Gastroesophageal sphincter (tissue), 4 donors: Measurements from ENCODE around the gene SCD5. TPM values are rescaled to one million over a fixed set of nuclear protein-coding genes. Genes with fewer than 3 reads are reported as not detected.

Experiments used
- ATAC-seq: fragments of 150-250 bp; one replicate; pipeline ENCODE4 v1.9.1; 2016; ENCODE audit warnings: mild to moderate bottlenecking, moderate library complexity
- H3K27ac ChIP-seq, 4 donors: fragments of 200-600 bp; sonication (generic) in 3 of 4; 1 replicate in 3 of 4; 2 replicates in 1 of 4; pipeline ENCODE4 v1.5.1; 2016 to 2019
- H3K27me3 ChIP-seq: fragments of 200-600 bp; sonication (generic); one replicate; pipeline ENCODE4 v1.5.1; 2019
- H3K36me3 ChIP-seq, 2 donors: fragments of 200-600 bp; sonication (generic); one replicate each; pipeline ENCODE4 v1.5.1; 2019; ENCODE audit warnings: control low read depth in 1 of 2
- H3K4me1 ChIP-seq, 3 donors: fragments of 200-600 bp; sonication (generic); 1 replicate in 2 of 3; 2 replicates in 1 of 3; pipeline ENCODE4 v1.5.1; 2016 to 2019; ENCODE audit warnings: control low read depth in 2 of 3
- H3K4me3 ChIP-seq, 2 donors: fragments of 200-600 bp; sonication (generic); one replicate each; pipeline ENCODE4 v1.5.1; 2019; ENCODE audit warnings: mild to moderate bottlenecking in 1 of 2, moderate library complexity in 1 of 2
- H3K9me3 ChIP-seq, 3 donors: fragments of 200-600 bp; sonication (generic); one replicate each; pipeline ENCODE4 v1.5.1; 2017 to 2019; ENCODE audit warnings: control low read depth in 2 of 3
- CTCF ChIP-seq, 4 experiments: fragments of 200-600 bp in 2 of 4; fragments of 450-650 bp in 2 of 4; sonication (generic) in 1 of 4; IDR thresholded peaks; one replicate each; pipeline ENCODE4 v1.5.1; 2017 to 2019; ENCODE audit warnings: antibody characterized with exemption in 4 of 4, mild to moderate bottlenecking in 2 of 4, moderate library complexity in 2 of 4
- EP300 ChIP-seq: sonication (generic); formaldehyde crosslinking; IDR thresholded peaks from one replicate; pipeline ENCODE4 v1.6.1; 2017; ENCODE audit warnings: antibody characterized with exemption, mild to moderate bottlenecking
- POLR2A ChIP-seq, 2 donors: fragments of 450-650 bp; IDR thresholded peaks; one replicate each; pipeline ENCODE4 v1.6.1; 2017; ENCODE audit warnings: antibody characterized with exemption in 2 of 2, mild to moderate bottlenecking in 2 of 2, moderate library complexity in 1 of 2
- POLR2AphosphoS5 ChIP-seq: sonication (generic); formaldehyde crosslinking; IDR thresholded peaks from one replicate; pipeline ENCODE4 v1.6.1; 2017; ENCODE audit warnings: antibody characterized with exemption
- WGBS, 2 donors: methylation state at CpG; one replicate each; pipeline ENCODE4 v1.1.5; 2018; ENCODE audit warnings: low coverage in 1 of 2; 5-methylcytosine and 5-hydroxymethylcytosine counted together
- total RNA-seq, 4 donors: library from RNA; depleted of rRNA; stranded (reverse); fragments of >200 nt; gene quantifications; one replicate each; pipeline ENCODE4 v1.1.0, GENCODE V29; 2016

The SCD5 gene
- total RNA-seq, 4 donors from 2014 or later = 15.5 to 21.8 (median 20.3) TPM

- no peaks in the 10 kb centered on the region for H3K9me3 ChIP-seq
- ATAC-seq = no peak
- H3K4me3 ChIP-seq = no peak overlapping the region
- 72 to 81% methylated on average over 5 of the region's 5 CpGs for WGBS, 2 donors
- H3K27ac ChIP-seq = no peak overlapping the region
- TF ChIP-seq EP300 = no peak
- no peak for TF ChIP-seq POLR2A (IDR thresholded peaks at IDR 0.05)
- no peak for TF ChIP-seq CTCF (IDR thresholded peaks at IDR 0.05)
- no peak for TF ChIP-seq POLR2AphosphoS5
- no peaks in the 10 kb centered on the region for H3K4me1 ChIP-seq
- H3K27me3 ChIP-seq = no peaks in the 10 kb centered on the region
- peaks cover 0 to 47% of the 10 kb centered on the region in 2 donors for H3K36me3 ChIP-seq
These were observed 121.3 kb downstream of the SCD5 start for GRCh38 chr4:82677327-82677726.

- Histone ChIP-seq H3K36me3 (no peaks in the 10 kb centered on the region), H3K27ac (no peak overlapping the region), H3K27me3 (no peaks in the 10 kb centered on the region), H3K4me1 (peaks cover 0 to 6% (median 0%) of the 10 kb centered on the region in 3 donors), H3K9me3 (no peaks in the 10 kb centered on the region), H3K4me3 (no peak overlapping the region)
- TF ChIP-seq EP300 (no peak), POLR2A (IDR thresholded peaks at IDR 0.05) (no peak), CTCF (IDR thresholded peaks at IDR 0.05) (no peak), POLR2AphosphoS5 (no peak)
- no peak for ATAC-seq
- WGBS, 2 donors = 72 to 82% methylated on average over 2 of the region's 2 CpGs
These were observed 130.7 kb downstream of the SCD5 start for GRCh38 chr4:82667761-82668480.

- no peak for TF ChIP-seq POLR2A (IDR thresholded peaks at IDR 0.05)
- no peak for ATAC-seq
- Histone ChIP-seq H3K4me1 (peaks cover 0 to 6% (median 0%) of the 10 kb centered on the region in 3 donors), H3K4me3 (no peak overlapping the region), H3K27me3 (no peaks in the 10 kb centered on the region), H3K36me3 (no peaks in the 10 kb centered on the region), H3K9me3 (no peaks in the 10 kb centered on the region), H3K27ac (no peak overlapping the region)
- 92 to 100% methylated on average over 5 of the region's 5 CpGs for WGBS, 2 donors
These were observed 131.5 kb downstream of the SCD5 start for GRCh38 chr4:82666970-82667665.

- WGBS, 2 donors = 87 to 89% methylated on average over 6 of the region's 6 CpGs
- Histone ChIP-seq H3K9me3 (no peaks in the 10 kb centered on the region), H3K36me3 (peaks cover 0 to 6% of the 10 kb centered on the region in 2 donors), H3K4me3 (no peak overlapping the region), H3K27ac (no peak overlapping the region), H3K4me1 (no peaks in the 10 kb centered on the region), H3K27me3 (no peaks in the 10 kb centered on the region)
- no peak for TF ChIP-seq EP300
- no peak for TF ChIP-seq CTCF (IDR thresholded peaks at IDR 0.05)
- no peak for TF ChIP-seq POLR2A (IDR thresholded peaks at IDR 0.05)
- no peak for TF ChIP-seq POLR2AphosphoS5
- ATAC-seq = no peak
These were observed 137.2 kb downstream of the SCD5 start for GRCh38 chr4:82661181-82661992.

GRCh38 chr4:82652062-82652461 lies 146.5 kb downstream of the SCD5 start:
- TF ChIP-seq POLR2A (IDR thresholded peaks at IDR 0.05) = no peak
- no peak for TF ChIP-seq EP300
- TF ChIP-seq CTCF (IDR thresholded peaks at IDR 0.05) = no peak
- TF ChIP-seq POLR2AphosphoS5 = no peak
- Histone ChIP-seq H3K36me3 (peaks cover 0 to 14% of the 10 kb centered on the region in 2 donors), H3K27me3 (no peaks in the 10 kb centered on the region), H3K9me3 (no peaks in the 10 kb centered on the region), H3K4me1 (no peaks in the 10 kb centered on the region), H3K27ac (no peak overlapping the region), H3K4me3 (no peak overlapping the region)
- 39% methylated on average over 3 of the region's 4 CpGs; no CpG with 5 or more reads in 1 of the 2 donors for WGBS, 2 donors
- no peak for ATAC-seq
